ENCODE measurements around the gene TSG101.

TSG101 gene

DNA sequence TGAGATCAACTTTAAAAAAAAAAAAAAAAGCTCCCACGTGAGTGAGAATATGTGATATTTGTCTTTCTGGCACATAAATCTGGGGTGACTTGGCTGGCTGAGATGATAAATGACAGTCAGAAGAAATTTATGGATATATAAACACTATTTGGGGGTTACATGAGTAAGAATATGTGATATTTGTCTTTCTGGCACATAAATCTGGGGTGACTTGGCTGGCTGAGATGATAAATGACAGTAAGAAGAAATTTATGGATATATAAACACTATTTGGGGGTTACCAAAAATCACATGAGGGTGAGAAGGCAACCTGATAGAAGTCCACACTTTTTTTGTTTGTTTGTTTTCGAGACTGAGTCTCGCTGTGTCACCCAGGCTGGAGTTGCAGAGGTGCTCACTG is 6.6 kb upstream of the TSG101 start:
- H4K5ac ChIP-seq (ENCODE audit: low read length) = no peak overlapping the region
- H3K23ac ChIP-seq (ENCODE audit: low read length) = no peak overlapping the region
- H3K4ac ChIP-seq (ENCODE audit: low read depth, low read length) = no peak overlapping the region
- no peaks in the 10 kb centered on the region for H3K36me3 ChIP-seq (ENCODE audit: control insufficient read depth, insufficient read depth, low read length)
- no peak overlapping the region for H2BK120ac ChIP-seq (ENCODE audit: low read depth, low read length)
- no peaks in the 10 kb centered on the region for H3K4me1 ChIP-seq (ENCODE audit: control insufficient read depth, low read depth, low read length)
- no peak overlapping the region for H2BK5ac ChIP-seq (ENCODE audit: low read length)
- no peak overlapping the region for H2BK15ac ChIP-seq (replicated peaks; ENCODE audit: low read depth)
- no peaks in the 10 kb centered on the region for H3K79me2 ChIP-seq (ENCODE audit: control insufficient read depth, insufficient read depth, low read length)
- no peak overlapping the region for H3K27ac ChIP-seq (ENCODE audit: low read depth, low read length)
- H3K4me2 ChIP-seq (ENCODE audit: low read length) = no peak overlapping the region
- no peak overlapping the region for H4K8ac ChIP-seq (ENCODE audit: low read depth, low read length)
- H3K18ac ChIP-seq (ENCODE audit: low read length) = no peak overlapping the region
- no peak overlapping the region for H3K4me3 ChIP-seq (ENCODE audit: low read length)
- H3K56ac ChIP-seq (ENCODE audit: low read length) = no peak overlapping the region
- no peaks in the 10 kb centered on the region for H3K79me1 ChIP-seq (ENCODE audit: low read length)
- DNase-seq = no peak
- no peaks in the 10 kb centered on the region for H3K27me3 ChIP-seq (ENCODE audit: insufficient read depth, low read length, poor library complexity)
- no CpG with 5 or more reads among the region's 3 CpGs for WGBS (ENCODE audit: extremely low coverage, insufficient coverage, low lambda C conversion rate)
- no peak overlapping the region for H2AK5ac ChIP-seq (ENCODE audit: low read length)
- H3K9ac ChIP-seq (ENCODE audit: low read length) = no peak overlapping the region

- DNase-seq = no peak
- Histone ChIP-seq H2BK120ac (ENCODE audit: low read depth, low read length) (no peak overlapping the region), H2BK5ac (ENCODE audit: low read length) (no peak overlapping the region)
Measured at GRCh38 chr11:18527512-18527911, 770 bp upstream of the TSG101 start.

GRCh38 chr11:18526130-18526520 is 617 bp downstream of the TSG101 start:
- H3K23ac ChIP-seq (ENCODE audit: low read length) = no peak overlapping the region
- no peak overlapping the region for H2BK15ac ChIP-seq (replicated peaks; ENCODE audit: low read depth)
- H3K4me1 ChIP-seq (ENCODE audit: control insufficient read depth, low read depth, low read length) = peaks cover 2% of the 10 kb centered on the region
- H3K9ac ChIP-seq (ENCODE audit: low read length) = peak overlapping the region; percentile 93
- H2BK5ac ChIP-seq (ENCODE audit: low read length) = no peak overlapping the region
- H3K4me2 ChIP-seq (ENCODE audit: low read length) = peak overlapping the region; percentile 73
- no CpG with 5 or more reads among the region's 8 CpGs for WGBS (ENCODE audit: extremely low coverage, insufficient coverage, low lambda C conversion rate)
- H3K27ac ChIP-seq (ENCODE audit: low read depth, low read length) = peak overlapping the region; percentile 91
- no peak overlapping the region for H3K4ac ChIP-seq (ENCODE audit: low read depth, low read length)
- H3K18ac ChIP-seq (ENCODE audit: low read length) = no peak overlapping the region
- peak overlapping the region; percentile 96 for H3K56ac ChIP-seq (ENCODE audit: low read length)
- H3K79me2 ChIP-seq (ENCODE audit: control insufficient read depth, insufficient read depth, low read length) = peaks cover 9% of the 10 kb centered on the region
- no peaks in the 10 kb centered on the region for H3K36me3 ChIP-seq (ENCODE audit: control insufficient read depth, insufficient read depth, low read length)
- H2BK120ac ChIP-seq (ENCODE audit: low read depth, low read length) = no peak overlapping the region
- H4K5ac ChIP-seq (ENCODE audit: low read length) = no peak overlapping the region
- no peak overlapping the region for H4K8ac ChIP-seq (ENCODE audit: low read depth, low read length)
- H3K27me3 ChIP-seq (ENCODE audit: insufficient read depth, low read length, poor library complexity) = no peaks in the 10 kb centered on the region
- no peak overlapping the region for H2AK5ac ChIP-seq (ENCODE audit: low read length)
- DNase-seq = no peak
- H3K4me3 ChIP-seq (ENCODE audit: low read length) = peak overlapping the region; percentile 91
- peaks cover 10% of the 10 kb centered on the region for H3K79me1 ChIP-seq (ENCODE audit: low read length)

More at GRCh38 chr11:18527512-18527911, 770 bp upstream of the TSG101 start:
- Histone ChIP-seq H3K56ac (ENCODE audit: low read length) (peak overlapping the region; percentile 96), H4K8ac (ENCODE audit: low read depth, low read length) (no peak overlapping the region), H2BK15ac (replicated peaks; ENCODE audit: low read depth) (no peak overlapping the region), H2AK5ac (ENCODE audit: low read length) (no peak overlapping the region), H3K27ac (ENCODE audit: low read depth, low read length) (no peak overlapping the region), H3K4me2 (ENCODE audit: low read length) (peak overlapping the region; percentile 87), H3K9ac (ENCODE audit: low read length) (peak overlapping the region; percentile 93), H3K36me3 (ENCODE audit: control insufficient read depth, insufficient read depth, low read length) (no peaks in the 10 kb centered on the region), H3K18ac (ENCODE audit: low read length) (no peak overlapping the region), H3K4ac (ENCODE audit: low read depth, low read length) (no peak overlapping the region), H3K27me3 (ENCODE audit: insufficient read depth, low read length, poor library complexity) (no peaks in the 10 kb centered on the region), H3K4me1 (ENCODE audit: control insufficient read depth, low read depth, low read length) (peaks cover 2% of the 10 kb centered on the region), H3K79me2 (ENCODE audit: control insufficient read depth, insufficient read depth, low read length) (peaks cover 7% of the 10 kb centered on the region), H4K5ac (ENCODE audit: low read length) (no peak overlapping the region), H3K23ac (ENCODE audit: low read length) (no peak overlapping the region), H3K79me1 (ENCODE audit: low read length) (peaks cover 7% of the 10 kb centered on the region), H3K4me3 (ENCODE audit: low read length) (peak overlapping the region; percentile 91)
- no CpG with 5 or more reads among the region's 5 CpGs for WGBS (ENCODE audit: extremely low coverage, insufficient coverage, low lambda C conversion rate)

- no peak overlapping the region for H3K9ac ChIP-seq (ENCODE audit: low read length)
- H3K27ac ChIP-seq (ENCODE audit: low read depth, low read length) = no peak overlapping the region
- WGBS (ENCODE audit: extremely low coverage, insufficient coverage, low lambda C conversion rate) = no CpG with 5 or more reads among the region's 1 CpG
Measured at GRCh38 chr11:18524248-18524647, 2.5 kb downstream of the TSG101 start.

DNA sequence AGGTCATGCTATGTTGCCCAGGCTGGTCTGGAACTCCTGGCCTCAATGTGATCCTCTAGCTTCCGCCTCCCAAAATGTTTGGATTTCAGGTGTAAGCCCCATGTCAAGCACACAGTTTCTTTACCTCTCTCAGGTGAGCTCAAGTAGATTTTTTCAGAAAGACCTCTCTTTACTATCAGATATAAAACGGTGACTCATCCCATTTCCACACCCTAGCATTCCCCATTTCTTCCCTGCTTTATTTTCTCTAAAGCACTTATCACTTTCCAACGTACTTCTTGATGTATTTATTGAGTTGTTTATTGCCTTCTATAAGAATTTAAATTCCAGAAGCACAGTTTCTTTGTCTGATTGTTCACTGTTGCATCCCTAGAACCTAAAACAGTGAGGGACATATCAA is 3.7 kb downstream of the TSG101 start:
- no peak overlapping the region for H3K56ac ChIP-seq (ENCODE audit: low read length)
- no peak overlapping the region for H4K8ac ChIP-seq (ENCODE audit: low read depth, low read length)
- H3K23ac ChIP-seq (ENCODE audit: low read length) = no peak overlapping the region
- no peaks in the 10 kb centered on the region for H3K27me3 ChIP-seq (ENCODE audit: insufficient read depth, low read length, poor library complexity)
- peaks cover 10% of the 10 kb centered on the region for H3K79me1 ChIP-seq (ENCODE audit: low read length)
- no peak overlapping the region for H2BK5ac ChIP-seq (ENCODE audit: low read length)
- H2BK15ac ChIP-seq (replicated peaks; ENCODE audit: low read depth) = no peak overlapping the region
- no peak overlapping the region for H3K4ac ChIP-seq (ENCODE audit: low read depth, low read length)
- H3K79me2 ChIP-seq (ENCODE audit: control insufficient read depth, insufficient read depth, low read length) = peaks cover 9% of the 10 kb centered on the region
- no peak overlapping the region for H2BK120ac ChIP-seq (ENCODE audit: low read depth, low read length)
- H3K4me3 ChIP-seq (ENCODE audit: low read length) = no peak overlapping the region
- no peak overlapping the region for H4K5ac ChIP-seq (ENCODE audit: low read length)
- DNase-seq = no peak
- WGBS (ENCODE audit: extremely low coverage, insufficient coverage, low lambda C conversion rate) = no CpG with 5 or more reads among the region's 3 CpGs
- H3K36me3 ChIP-seq (ENCODE audit: control insufficient read depth, insufficient read depth, low read length) = no peaks in the 10 kb centered on the region
- no peak overlapping the region for H3K4me2 ChIP-seq (ENCODE audit: low read length)
- H3K9ac ChIP-seq (ENCODE audit: low read length) = no peak overlapping the region
- H3K4me1 ChIP-seq (ENCODE audit: control insufficient read depth, low read depth, low read length) = peaks cover 2% of the 10 kb centered on the region
- H3K18ac ChIP-seq (ENCODE audit: low read length) = no peak overlapping the region
- H2AK5ac ChIP-seq (ENCODE audit: low read length) = no peak overlapping the region
- no peak overlapping the region for H3K27ac ChIP-seq (ENCODE audit: low read depth, low read length)

More at GRCh38 chr11:18524248-18524647, 2.5 kb downstream of the TSG101 start:
- Histone ChIP-seq H3K36me3 (ENCODE audit: control insufficient read depth, insufficient read depth, low read length) (no peaks in the 10 kb centered on the region), H3K4me2 (ENCODE audit: low read length) (no peak overlapping the region), H3K4me1 (ENCODE audit: control insufficient read depth, low read depth, low read length) (peaks cover 2% of the 10 kb centered on the region), H3K56ac (ENCODE audit: low read length) (no peak overlapping the region), H4K5ac (ENCODE audit: low read length) (no peak overlapping the region), H3K4me3 (ENCODE audit: low read length) (no peak overlapping the region), H2BK15ac (replicated peaks; ENCODE audit: low read depth) (no peak overlapping the region), H2BK5ac (ENCODE audit: low read length) (no peak overlapping the region), H4K8ac (ENCODE audit: low read depth, low read length) (no peak overlapping the region), H2BK120ac (ENCODE audit: low read depth, low read length) (no peak overlapping the region), H2AK5ac (ENCODE audit: low read length) (no peak overlapping the region), H3K23ac (ENCODE audit: low read length) (no peak overlapping the region), H3K4ac (ENCODE audit: low read depth, low read length) (no peak overlapping the region), H3K79me2 (ENCODE audit: control insufficient read depth, insufficient read depth, low read length) (peaks cover 9% of the 10 kb centered on the region), H3K18ac (ENCODE audit: low read length) (no peak overlapping the region), H3K27me3 (ENCODE audit: insufficient read depth, low read length, poor library complexity) (no peaks in the 10 kb centered on the region), H3K79me1 (ENCODE audit: low read length) (peaks cover 10% of the 10 kb centered on the region)
- no peak for DNase-seq

DNA sequence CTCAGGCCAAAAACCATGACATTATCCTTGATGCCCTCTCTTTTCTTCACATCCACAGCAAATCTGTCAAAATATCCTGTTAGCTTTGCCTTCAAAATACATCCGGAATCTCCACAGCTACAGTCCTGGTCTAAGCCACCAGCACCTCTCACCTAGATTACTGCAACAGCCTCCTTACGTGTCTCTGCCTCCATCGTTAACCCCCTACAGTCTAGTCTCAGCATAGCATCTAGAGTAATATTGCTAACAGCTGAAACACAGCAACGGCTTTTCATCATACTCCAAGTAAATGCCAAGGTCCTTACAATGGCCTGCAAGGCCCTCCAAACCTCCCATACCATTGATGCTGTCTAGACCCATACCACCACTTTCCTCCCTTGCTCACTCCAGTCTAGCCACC is 4.4 kb downstream of the TSG101 start:
- H3K56ac ChIP-seq (ENCODE audit: low read length) = no peak overlapping the region
- DNase-seq = peak; percentile 69

More for the DNA sequence above, 4.4 kb downstream of the TSG101 start:
- Histone ChIP-seq H3K4me3 (ENCODE audit: low read length) (no peak overlapping the region), H3K4me1 (ENCODE audit: control insufficient read depth, low read depth, low read length) (no peaks in the 10 kb centered on the region), H3K4me2 (ENCODE audit: low read length) (no peak overlapping the region), H2BK5ac (ENCODE audit: low read length) (no peak overlapping the region), H3K18ac (ENCODE audit: low read length) (no peak overlapping the region), H2AK5ac (ENCODE audit: low read length) (no peak overlapping the region), H3K23ac (ENCODE audit: low read length) (no peak overlapping the region), H4K8ac (ENCODE audit: low read depth, low read length) (no peak overlapping the region), H3K27ac (ENCODE audit: low read depth, low read length) (no peak overlapping the region), H3K79me1 (ENCODE audit: low read length) (peaks cover 7% of the 10 kb centered on the region), H4K5ac (ENCODE audit: low read length) (no peak overlapping the region), H3K9ac (ENCODE audit: low read length) (no peak overlapping the region), H2BK15ac (replicated peaks; ENCODE audit: low read depth) (no peak overlapping the region), H3K4ac (ENCODE audit: low read depth, low read length) (no peak overlapping the region), H3K27me3 (ENCODE audit: insufficient read depth, low read length, poor library complexity) (no peaks in the 10 kb centered on the region), H2BK120ac (ENCODE audit: low read depth, low read length) (no peak overlapping the region), H3K79me2 (ENCODE audit: control insufficient read depth, insufficient read depth, low read length) (peaks cover 9% of the 10 kb centered on the region), H3K36me3 (ENCODE audit: control insufficient read depth, insufficient read depth, low read length) (no peaks in the 10 kb centered on the region)
- no CpG with 5 or more reads among the region's 4 CpGs for WGBS (ENCODE audit: extremely low coverage, insufficient coverage, low lambda C conversion rate)

All from mesendoderm (in vitro differentiated cells).